MM.1S (cell line): ENCODE measurements around the gene RNF182.

ENCODE experiments used
- DNase-seq: peaks from one replicate; pipeline ENCODE4 v3.0.0-alpha.2; 2015
- H2AFZ ChIP-seq: fragments of 300-600 bp; sonication (generic); 2 replicates; pipeline ENCODE4 v1.6.0; 2016; ENCODE audit warnings: antibody characterized with exemption, low read length
- H3F3A ChIP-seq: fragments of 300-600 bp; sonication (generic); 2 replicates; pipeline ENCODE4 v1.6.1; 2016; ENCODE audit warnings: mild to moderate bottlenecking, antibody characterized with exemption, low read length, moderate library complexity, mixed read lengths; ENCODE audit not compliant: insufficient read depth
- H3K27ac ChIP-seq: fragments of 300-600 bp; sonication (generic); 2 replicates; pipeline ENCODE4 v1.5.1; 2016; ENCODE audit warnings: mild to moderate bottlenecking, low read length
- H3K27me3 ChIP-seq: fragments of 300-600 bp; sonication (generic); replicated peaks from 2 replicates; pipeline ENCODE4 v1.6.0; 2016; ENCODE audit warnings: low read length; ENCODE audit not compliant: insufficient read depth
- H3K36me3 ChIP-seq: fragments of 300-600 bp; sonication (generic); replicated peaks from 2 replicates; pipeline ENCODE4 v1.6.1; 2016; ENCODE audit warnings: mild to moderate bottlenecking, low read length, mixed read lengths; ENCODE audit not compliant: insufficient read depth
- H3K4me1 ChIP-seq: fragments of 300-600 bp; sonication (generic); 2 replicates; pipeline ENCODE4 v1.6.1; 2016; ENCODE audit warnings: low read length, mixed read lengths
- H3K4me2 ChIP-seq: fragments of 300-600 bp; sonication (generic); 2 replicates; pipeline ENCODE4 v1.6.0; 2016; ENCODE audit warnings: low read depth, low read length
- H3K4me3 ChIP-seq: fragments of 300-600 bp; sonication (generic); 2 replicates; pipeline ENCODE4 v1.5.1; 2016; ENCODE audit warnings: low read length, mixed read lengths
- H3K79me2 ChIP-seq: fragments of 300-600 bp; sonication (generic); 2 replicates; pipeline ENCODE4 v1.6.1; 2016; ENCODE audit warnings: mixed run types, low read length, mixed read lengths
- H3K9ac ChIP-seq: fragments of 300-600 bp; sonication (generic); 2 replicates; pipeline ENCODE4 v1.6.1; 2016; ENCODE audit warnings: low read length, mixed read lengths
- H3K9me2 ChIP-seq: fragments of 300-600 bp; sonication (generic); replicated peaks from 2 replicates; pipeline ENCODE4 v1.6.1; 2016; ENCODE audit warnings: mild to moderate bottlenecking, low read length, mixed read lengths; ENCODE audit not compliant: insufficient read depth
- H3K9me3 ChIP-seq: fragments of 300-600 bp; sonication (generic); replicated peaks from 2 replicates; pipeline ENCODE4 v1.6.1; 2016; ENCODE audit warnings: mild to moderate bottlenecking, low read length, mixed read lengths; ENCODE audit not compliant: insufficient read depth
- H4K20me1 ChIP-seq: fragments of 300-600 bp; sonication (generic); 2 replicates; pipeline ENCODE4 v1.6.1; 2016; ENCODE audit warnings: mild to moderate bottlenecking, low read length, moderate library complexity, mixed read lengths; ENCODE audit not compliant: insufficient read depth
- CTCF ChIP-seq: fragments of 300-600 bp; sonication (generic); IDR thresholded peaks from 2 replicates; pipeline ENCODE4 v1.5.1; 2016; ENCODE audit warnings: antibody characterized with exemption, low read length, mixed read lengths
- EZH2 ChIP-seq: fragments of 300-600 bp; sonication (generic); optimal IDR thresholded peaks from 2 replicates; pipeline ENCODE3; 2017; ENCODE audit warnings: low read depth, mild to moderate bottlenecking, antibody characterized with exemption, low read length, mixed read lengths
- EZH2phosphoT487 ChIP-seq: fragments of 300-600 bp; sonication (generic); IDR thresholded peaks from 2 replicates; pipeline ENCODE4 v1.6.1; 2018; ENCODE audit warnings: antibody characterized with exemption, low read length

RNF182 gene

GRCh38 chr6:14021449-14021848 is 96.7 kb downstream of the RNF182 start:
- Histone ChIP-seq H3K4me3 (no peak overlapping the region), H3K27me3 (no peaks in the 10 kb centered on the region), H3K27ac (no peak overlapping the region), H3K9me3 (no peaks in the 10 kb centered on the region), H4K20me1 (no peaks in the 10 kb centered on the region), H3K4me1 (no peaks in the 10 kb centered on the region), H2AFZ (no peak overlapping the region), H3F3A (no peaks in the 10 kb centered on the region), H3K9me2 (no peaks in the 10 kb centered on the region), H3K9ac (no peak overlapping the region), H3K36me3 (no peaks in the 10 kb centered on the region), H3K4me2 (no peak overlapping the region), H3K79me2 (no peaks in the 10 kb centered on the region)
- no peak for DNase-seq
- TF ChIP-seq EZH2 (no peak), CTCF (no peak), EZH2phosphoT487 (no peak)

- Histone ChIP-seq H3K27ac (no peak overlapping the region), H3F3A (no peaks in the 10 kb centered on the region), H3K9me2 (no peaks in the 10 kb centered on the region), H3K9me3 (no peaks in the 10 kb centered on the region), H3K4me1 (no peaks in the 10 kb centered on the region), H3K9ac (no peak overlapping the region), H2AFZ (no peak overlapping the region), H3K27me3 (no peaks in the 10 kb centered on the region), H3K79me2 (no peaks in the 10 kb centered on the region), H3K36me3 (no peaks in the 10 kb centered on the region), H4K20me1 (no peaks in the 10 kb centered on the region), H3K4me2 (no peak overlapping the region), H3K4me3 (no peak overlapping the region)
- no peak for DNase-seq
- no peak for TF ChIP-seq EZH2
- no peak for TF ChIP-seq CTCF
- TF ChIP-seq EZH2phosphoT487 = no peak
Observed at GRCh38 chr6:14022673-14023072, 97.9 kb downstream of the RNF182 start.

GRCh38 chr6:14023855-14024254 is 99.1 kb downstream of the RNF182 start:
- Histone ChIP-seq H3K9me3 (no peaks in the 10 kb centered on the region), H3K4me3 (no peak overlapping the region), H3K9ac (no peak overlapping the region), H3F3A (no peaks in the 10 kb centered on the region), H2AFZ (no peak overlapping the region), H3K9me2 (no peaks in the 10 kb centered on the region), H3K79me2 (no peaks in the 10 kb centered on the region), H4K20me1 (no peaks in the 10 kb centered on the region), H3K36me3 (no peaks in the 10 kb centered on the region), H3K4me1 (no peaks in the 10 kb centered on the region), H3K4me2 (no peak overlapping the region), H3K27ac (no peak overlapping the region), H3K27me3 (no peaks in the 10 kb centered on the region)
- TF ChIP-seq EZH2 (no peak), EZH2phosphoT487 (no peak), CTCF (no peak)
- DNase-seq = no peak

- Histone ChIP-seq H3K36me3 (no peaks in the 10 kb centered on the region), H3F3A (no peaks in the 10 kb centered on the region), H3K4me2 (no peak overlapping the region), H3K27me3 (no peaks in the 10 kb centered on the region), H3K27ac (no peak overlapping the region), H3K9ac (no peak overlapping the region), H3K9me3 (no peaks in the 10 kb centered on the region), H3K4me1 (no peaks in the 10 kb centered on the region), H3K9me2 (no peaks in the 10 kb centered on the region), H3K4me3 (no peak overlapping the region), H2AFZ (no peak overlapping the region), H4K20me1 (no peaks in the 10 kb centered on the region), H3K79me2 (no peaks in the 10 kb centered on the region)
- DNase-seq = no peak
- TF ChIP-seq EZH2 (no peak), EZH2phosphoT487 (no peak), CTCF (no peak)
Observed at GRCh38 chr6:14025160-14025559, 100.4 kb downstream of the RNF182 start.
